Ovary (tissue), 3 donors: ENCODE data around the gene BARHL1.

Experiments used
- CTCF ChIP-seq, 3 donors: fragments of 450-650 bp in 2 of 3; fragments of 200-600 bp in 1 of 3; IDR thresholded peaks; one replicate each; pipeline versions ENCODE4 v1.5.1 to v1.8.0; 2016 to 2022; ENCODE audit warnings: antibody characterized with exemption in 3 of 3, mild to moderate bottlenecking in 1 of 3
- EP300 ChIP-seq: sonication (generic); formaldehyde crosslinking; IDR thresholded peaks from one replicate; pipeline ENCODE4 v1.6.1; 2017; ENCODE audit warnings: antibody characterized with exemption
- POLR2A ChIP-seq: fragments of 450-650 bp; IDR thresholded peaks from one replicate; pipeline ENCODE4 v1.6.1; 2017; ENCODE audit warnings: antibody characterized with exemption, mild to moderate bottlenecking, moderate library complexity
- donor health status: DM: no; HTN: no; CAD: no.

- no peak for TF ChIP-seq CTCF (IDR thresholded peaks at IDR 0.05)
- no peak for TF ChIP-seq POLR2A
- no peak for TF ChIP-seq EP300
These were observed 4.0 kb upstream of the BARHL1 start for GRCh38 chr9:132578367-132578932.
